HepG2 (cell line): ENCODE results near the gene COLEC12. TPM values are rescaled to one million over a fixed set of nuclear protein-coding genes. Genes with fewer than 3 reads are reported as not detected.

Source experiments
- ATAC-seq: fragments of 200-7000 bp; cut with Tn5 transposase; 3 replicates; pipeline ENCODE4 v1.9.1; 2020; ENCODE audit warnings: mild to moderate bottlenecking, moderate library complexity
- BruUV-seq: library from RNA; stranded (reverse); fragments of 400-500 nt; replicated peaks from 2 replicates; lab custom pipeline; 2021; lab: Mats Ljungman, UMichigan
- CTCF ChIA-PET: fragments of 300-600 bp; formaldehyde crosslinking; extraction: SDS; loops from one replicate; lab custom pipeline; 2021; ENCODE audit warnings: low total read pairs, inconsistent platforms, low intra/inter-chr PET ratio; lab: Yijun Ruan, JAX
- POLR2A ChIA-PET: fragments of 350-600 bp; sonication (Branson Sonifier 250); formaldehyde crosslinking; loops from one replicate; lab custom pipeline; 2020; ENCODE audit warnings: antibody characterized with exemption, inconsistent platforms; lab: Yijun Ruan, JAX
- DNase-seq: peaks from one replicate; pipeline ENCODE4 v3.0.0-alpha.2; 2015; ENCODE audit warnings: low spot score
- FAIRE-seq: peaks from 3 replicates; lab custom pipeline; 2011; peaks lifted over from hg19 to GRCh38; lab: Jason Lieb, UNC
- H2AFZ ChIP-seq: one replicate; pipeline ENCODE4 v1.6.1; 2011; ENCODE audit warnings: low read length, inconsistent platforms
- H3K27ac ChIP-seq: fragments of 300-600 bp; 3 replicates; pipeline ENCODE4 v1.8.0; 2011; ENCODE audit warnings: mixed run types, mild to moderate bottlenecking, mixed read lengths, low read length, inconsistent platforms; ENCODE audit not compliant: insufficient read depth; ENCODE audit errors: extremely low read length
- H3K27me3 ChIP-seq, 2 experiments: fragments of 200-600 bp in 1 of 2; 2 replicates in 1 of 2; 3 replicates in 1 of 2; pipeline versions ENCODE4 v1.6.0 to v1.8.0; 2011; ENCODE audit warnings: low read length in 2 of 2, mild to moderate bottlenecking in 2 of 2, moderate library complexity in 2 of 2, inconsistent platforms in 1 of 2; ENCODE audit not compliant: insufficient read depth in 2 of 2, control insufficient read depth in 1 of 2
- H3K36me3 ChIP-seq, 2 experiments: fragments of 200-600 bp in 1 of 2; replicated peaks in 1 of 2; 2 replicates in 1 of 2; 3 replicates in 1 of 2; pipeline versions ENCODE4 v1.5.1 to v1.8.0; 2011; ENCODE audit warnings: low read length in 2 of 2, inconsistent platforms in 1 of 2; ENCODE audit not compliant: insufficient read depth in 2 of 2, control insufficient read depth in 1 of 2
- H3K4me1 ChIP-seq: 2 replicates; pipeline ENCODE4 v1.5.1; 2012; ENCODE audit warnings: low read length, inconsistent platforms; ENCODE audit not compliant: insufficient read depth
- H3K4me2 ChIP-seq: 2 replicates; pipeline ENCODE4 v1.6.0; 2011; ENCODE audit warnings: low read depth, low read length, inconsistent platforms
- H3K4me3 ChIP-seq, 3 experiments: fragments of 200-600 bp in 1 of 3; sonication (generic), shearing (Covaris generic) in 1 of 3; replicated peaks in 1 of 3; 2 replicates each; pipeline ENCODE4 v1.5.1; 2011 to 2016; ENCODE audit warnings: low read length in 3 of 3, inconsistent platforms in 2 of 3, low read depth in 2 of 3, mild to moderate bottlenecking in 2 of 3, control low read depth in 1 of 3, mixed read lengths in 1 of 3; ENCODE audit not compliant: insufficient read depth in 1 of 3
- H3K79me2 ChIP-seq: one replicate; pipeline ENCODE4 v1.6.1; 2011; ENCODE audit warnings: low read length, inconsistent platforms; ENCODE audit not compliant: insufficient read depth
- H3K9ac ChIP-seq: 2 replicates; pipeline ENCODE4 v1.6.0; 2011; ENCODE audit warnings: mild to moderate bottlenecking, low read depth, low read length, inconsistent platforms; ENCODE audit not compliant: insufficient read depth
- H3K9me3 ChIP-seq: 2 replicates; pipeline ENCODE4 v1.5.1; 2012; ENCODE audit warnings: mild to moderate bottlenecking, low read length
- H4K20me1 ChIP-seq: 2 replicates; pipeline ENCODE4 v1.6.0; 2011; ENCODE audit warnings: inconsistent platforms, mild to moderate bottlenecking, low read length, moderate library complexity; ENCODE audit not compliant: insufficient read depth
- DRAP1 ChIP-seq: IDR thresholded peaks from 2 replicates; pipeline ENCODE4 v1.6.1; 2016; ENCODE audit warnings: missing genetic modification reagents, missing compliant biosample characterization
- FOSL2 ChIP-seq: sonication (generic); formaldehyde crosslinking; IDR thresholded peaks from 2 replicates; pipeline ENCODE4 v1.4.0; 2020; ENCODE audit warnings: missing genetic modification reagents
- GABPB1 ChIP-seq: IDR thresholded peaks from 2 replicates; pipeline ENCODE4 v1.6.1; 2016; ENCODE audit warnings: mild to moderate bottlenecking, missing genetic modification reagents, moderate library complexity, missing compliant biosample characterization
- KDM1A ChIP-seq: IDR thresholded peaks from 2 replicates; pipeline ENCODE4 v1.6.1; 2016; ENCODE audit warnings: missing compliant biosample characterization
- SIN3A ChIP-seq: IDR thresholded peaks from 2 replicates; pipeline ENCODE4 v1.6.1; 2011; ENCODE audit warnings: low read depth, mild to moderate bottlenecking, control low read depth, low read length, borderline replicate concordance
- ZFY ChIP-seq: sonication (generic); formaldehyde crosslinking; IDR thresholded peaks from 2 replicates; pipeline ENCODE4 v1.4.0; 2020; ENCODE audit warnings: missing genetic modification reagents
- ZNF205 ChIP-seq: IDR thresholded peaks from 2 replicates; pipeline ENCODE4 v1.6.1; 2018; ENCODE audit warnings: missing biosample characterization, missing genetic modification reagents
- ZNF484 ChIP-seq: sonication (generic); formaldehyde crosslinking; IDR thresholded peaks from 2 replicates; pipeline ENCODE4 v1.5.1; 2020; ENCODE audit warnings: mild to moderate bottlenecking, low read depth, missing genetic modification reagents, borderline replicate concordance
- ZNF629 ChIP-seq: sonication (generic); formaldehyde crosslinking; conservative IDR thresholded peaks from 2 replicates; pipeline ENCODE4 v1.5.0; 2020; ENCODE audit warnings: missing genetic modification reagents
- WGBS: methylation state at CpG from one replicate; pipeline ENCODE4 v1.1.6; 2017; ENCODE audit warnings: low lambda C conversion rate; 5-methylcytosine and 5-hydroxymethylcytosine counted together
- in situ Hi-C: cut with HindIII; loops from 2 replicates; pipeline ENCODE4 v1.10.0; 2017; ENCODE audit warnings: low pct_unique_long_range_greater_than_20kb; ENCODE audit not compliant: extremely low pct_ligation_motif_present
- intact Hi-C: fragments of 100-400 bp; cut with micrococcal nuclease; formaldehyde crosslinking; loops from one replicate; pipeline ENCODE4 v1.10.0; 2022; ENCODE audit not compliant: unreplicated experiment
- polyA plus RNA-seq, 8 experiments: library from polyadenylated mRNA; depleted of rRNA in 3 of 8; stranded (reverse) in 7 of 8; unstranded in 1 of 8; fragments of >200 nt; fragmentation: Illumina TruSeq in 4 of 8; extraction: Trizol in 4 of 8; gene quantifications; 2 replicates each; pipeline versions ENCODE4 v1.2.1 to v1.2.3, GENCODE V29; 2011 to 2016; ENCODE audit warnings: low read depth in 4 of 8, missing spikeins in 1 of 8, mixed read lengths in 1 of 8; ENCODE audit not compliant: insufficient read depth in 1 of 8
- total RNA-seq, 5 experiments: library from RNA; depleted of rRNA; stranded (reverse); fragments of >200 nt; fragmentation: Illumina TruSeq; extraction: Trizol; gene quantifications; 2 replicates each; pipeline ENCODE4 v1.2.3, GENCODE V29; 2016; ENCODE audit warnings: low read depth in 1 of 5
- TF ChIP-seq, protein P1 (sequence below): sonication (generic); formaldehyde crosslinking; IDR thresholded peaks from 2 replicates; pipeline ENCODE4 v1.4.0; 2020; ENCODE audit warnings: missing genetic modification reagents
- TF ChIP-seq, protein P2 (sequence below), 2 experiments: sonication (generic) in 1 of 2; formaldehyde crosslinking in 1 of 2; IDR thresholded peaks; 2 replicates each; pipeline versions ENCODE4 v1.6.1 to v1.9.0; 2014 to 2022; ENCODE audit warnings: antibody characterized with exemption in 1 of 2, borderline replicate concordance in 1 of 2, inconsistent platforms in 1 of 2, low read depth in 1 of 2, missing genetic modification reagents in 1 of 2

The COLEC12 gene
- total and polyA plus RNA-seq, 2 of the 13 experiments (the other 11 are each of a cell fraction or from before 2014, with no cell fraction given): 0.02 to 0.11 TPM

DNA sequence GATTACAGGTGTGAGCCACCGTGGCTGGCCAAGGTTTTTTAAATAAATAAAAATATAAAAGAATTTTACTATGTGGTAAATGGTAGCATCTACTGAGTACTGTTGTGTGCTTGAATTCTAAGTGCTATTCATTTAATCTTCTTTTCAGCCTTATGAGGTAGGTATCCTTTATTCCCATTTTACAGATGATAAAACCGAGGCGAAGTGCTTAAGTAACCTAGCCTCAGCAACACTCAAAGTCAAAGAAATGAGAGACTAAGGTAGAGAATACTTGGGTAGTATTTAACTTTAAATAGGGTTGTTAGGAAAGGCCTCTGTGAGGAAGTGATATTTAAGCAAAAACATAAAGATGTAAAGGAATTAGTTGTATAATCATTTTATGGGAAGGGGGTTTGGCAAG lies 227.0 kb downstream of the COLEC12 start:
- Histone ChIP-seq H3K9me3 (no peaks in the 10 kb centered on the region), H3K4me2 (no peak overlapping the region), H2AFZ (no peak overlapping the region), H3K36me3 (no peaks in the 10 kb centered on the region), H3K9ac (no peak overlapping the region), H4K20me1 (no peaks in the 10 kb centered on the region), H3K27ac (no peak overlapping the region), H3K27me3 (no peaks in the 10 kb centered on the region; a peak in 1 of 5 replicates), H3K4me3 (no peak overlapping the region), H3K79me2 (peaks cover 5% of the 10 kb centered on the region), H3K4me1 (peaks cover 17% of the 10 kb centered on the region)
- FAIRE-seq: no peak
- POLR2A ChIA-PET: no interaction called here
- in situ Hi-C loops (loop anchor here (10.0 kb wide), 1 partner anchor 341 kb away; no protein-coding TSS in a partner anchor), intact Hi-C loops (no loop called here)
- TF ChIP-seq, protein P1, sequence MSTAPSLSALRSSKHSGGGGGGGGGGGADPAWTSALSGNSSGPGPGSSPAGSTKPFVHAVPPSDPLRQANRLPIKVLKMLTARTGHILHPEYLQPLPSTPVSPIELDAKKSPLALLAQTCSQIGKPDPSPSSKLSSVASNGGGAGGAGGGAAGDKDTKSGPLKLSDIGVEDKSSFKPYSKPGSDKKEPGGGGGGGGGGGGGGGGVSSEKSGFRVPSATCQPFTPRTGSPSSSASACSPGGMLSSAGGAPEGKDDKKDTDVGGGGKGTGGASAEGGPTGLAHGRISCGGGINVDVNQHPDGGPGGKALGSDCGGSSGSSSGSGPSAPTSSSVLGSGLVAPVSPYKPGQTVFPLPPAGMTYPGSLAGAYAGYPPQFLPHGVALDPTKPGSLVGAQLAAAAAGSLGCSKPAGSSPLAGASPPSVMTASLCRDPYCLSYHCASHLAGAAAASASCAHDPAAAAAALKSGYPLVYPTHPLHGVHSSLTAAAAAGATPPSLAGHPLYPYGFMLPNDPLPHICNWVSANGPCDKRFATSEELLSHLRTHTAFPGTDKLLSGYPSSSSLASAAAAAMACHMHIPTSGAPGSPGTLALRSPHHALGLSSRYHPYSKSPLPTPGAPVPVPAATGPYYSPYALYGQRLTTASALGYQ: no peak
- TF ChIP-seq SIN3A (no peak), ZNF629 (CRISPR knock-in tag) (peak; percentile 34; the same call in 1 of the 2 replicates), KDM1A (CRISPR knock-in tag) (no peak)
- WGBS: 81% methylated on average over 3 of the region's 3 CpGs
- no TSS peak for BruUV-seq
- ATAC-seq: no peak
- CTCF ChIA-PET: no interaction called here
- no peak for DNase-seq

- no TSS peak for BruUV-seq
- WGBS: 92% methylated on average over 2 of the region's 2 CpGs
- Histone ChIP-seq H3K79me2 (peaks cover 12% of the 10 kb centered on the region), H2AFZ (no peak overlapping the region), H3K4me2 (no peak overlapping the region), H3K36me3 (no peaks in the 10 kb centered on the region), H3K9ac (no peak overlapping the region), H3K27ac (no peak overlapping the region), H3K4me1 (peaks cover 17% of the 10 kb centered on the region), H3K4me3 (no peak overlapping the region), H4K20me1 (no peaks in the 10 kb centered on the region), H3K27me3 (no peaks in the 10 kb centered on the region; a peak in 1 of 5 replicates), H3K9me3 (no peaks in the 10 kb centered on the region)
- no peak for DNase-seq
- no peak for ATAC-seq
- ChIA-PET POLR2A (no interaction called here), CTCF (no interaction called here)
- intact Hi-C loops: no loop called here
- FAIRE-seq: no peak
- in situ Hi-C loops: loop anchor here (10.0 kb wide), 1 partner anchor 342 kb away; no protein-coding TSS in a partner anchor
- TF ChIP-seq, protein P2, sequence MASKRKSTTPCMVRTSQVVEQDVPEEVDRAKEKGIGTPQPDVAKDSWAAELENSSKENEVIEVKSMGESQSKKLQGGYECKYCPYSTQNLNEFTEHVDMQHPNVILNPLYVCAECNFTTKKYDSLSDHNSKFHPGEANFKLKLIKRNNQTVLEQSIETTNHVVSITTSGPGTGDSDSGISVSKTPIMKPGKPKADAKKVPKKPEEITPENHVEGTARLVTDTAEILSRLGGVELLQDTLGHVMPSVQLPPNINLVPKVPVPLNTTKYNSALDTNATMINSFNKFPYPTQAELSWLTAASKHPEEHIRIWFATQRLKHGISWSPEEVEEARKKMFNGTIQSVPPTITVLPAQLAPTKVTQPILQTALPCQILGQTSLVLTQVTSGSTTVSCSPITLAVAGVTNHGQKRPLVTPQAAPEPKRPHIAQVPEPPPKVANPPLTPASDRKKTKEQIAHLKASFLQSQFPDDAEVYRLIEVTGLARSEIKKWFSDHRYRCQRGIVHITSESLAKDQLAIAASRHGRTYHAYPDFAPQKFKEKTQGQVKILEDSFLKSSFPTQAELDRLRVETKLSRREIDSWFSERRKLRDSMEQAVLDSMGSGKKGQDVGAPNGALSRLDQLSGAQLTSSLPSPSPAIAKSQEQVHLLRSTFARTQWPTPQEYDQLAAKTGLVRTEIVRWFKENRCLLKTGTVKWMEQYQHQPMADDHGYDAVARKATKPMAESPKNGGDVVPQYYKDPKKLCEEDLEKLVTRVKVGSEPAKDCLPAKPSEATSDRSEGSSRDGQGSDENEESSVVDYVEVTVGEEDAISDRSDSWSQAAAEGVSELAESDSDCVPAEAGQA (IDR thresholded peaks at IDR 0.05; ENCODE audit: low read depth): no peak
- TF ChIP-seq, protein P2 (CRISPR knock-in tag; IDR thresholded peaks at IDR 0.05; ENCODE audit: borderline replicate concordance): no peak
- TF ChIP-seq FOSL2: no peak
- no peak for TF ChIP-seq ZNF205 (CRISPR knock-in tag)
- no peak for TF ChIP-seq GABPB1 (CRISPR knock-in tag)
- TF ChIP-seq ZNF484 (CRISPR knock-in tag): no peak
- no peak for TF ChIP-seq ZFY (CRISPR knock-in tag)
- TF ChIP-seq DRAP1 (CRISPR knock-in tag): no peak
Measured at GRCh38 chr18:272650-273049, 227.9 kb downstream of the COLEC12 start.
